HepG2 (cell line): ENCODE results near the gene IPO13. TPM values are rescaled to one million over a fixed set of nuclear protein-coding genes. Genes with fewer than 3 reads are reported as not detected.

Experiments
- ATAC-seq: fragments of 200-7000 bp; cut with Tn5 transposase; 3 replicates; pipeline ENCODE4 v1.9.1; 2020; ENCODE audit warnings: mild to moderate bottlenecking, moderate library complexity
- BruUV-seq: library from RNA; stranded (reverse); fragments of 400-500 nt; replicated peaks from 2 replicates; lab custom pipeline; 2021; lab: Mats Ljungman, UMichigan
- CTCF ChIA-PET: fragments of 300-600 bp; formaldehyde crosslinking; extraction: SDS; loops from one replicate; lab custom pipeline; 2021; ENCODE audit warnings: low total read pairs, inconsistent platforms, low intra/inter-chr PET ratio; lab: Yijun Ruan, JAX
- POLR2A ChIA-PET: fragments of 350-600 bp; sonication (Branson Sonifier 250); formaldehyde crosslinking; loops from one replicate; lab custom pipeline; 2020; ENCODE audit warnings: antibody characterized with exemption, inconsistent platforms; lab: Yijun Ruan, JAX
- DNase-seq: peaks from one replicate; pipeline ENCODE4 v3.0.0-alpha.2; 2015; ENCODE audit warnings: low spot score
- FAIRE-seq: peaks from 3 replicates; lab custom pipeline; 2011; peaks lifted over from hg19 to GRCh38; lab: Jason Lieb, UNC
- H2AFZ ChIP-seq: one replicate; pipeline ENCODE4 v1.6.1; 2011; ENCODE audit warnings: low read length, inconsistent platforms
- H3K27ac ChIP-seq: fragments of 300-600 bp; 3 replicates; pipeline ENCODE4 v1.8.0; 2011; ENCODE audit warnings: mixed run types, mild to moderate bottlenecking, mixed read lengths, low read length, inconsistent platforms; ENCODE audit not compliant: insufficient read depth; ENCODE audit errors: extremely low read length
- H3K27me3 ChIP-seq, 2 experiments: fragments of 200-600 bp in 1 of 2; 2 replicates in 1 of 2; 3 replicates in 1 of 2; pipeline versions ENCODE4 v1.6.0 to v1.8.0; 2011; ENCODE audit warnings: low read length in 2 of 2, mild to moderate bottlenecking in 2 of 2, moderate library complexity in 2 of 2, inconsistent platforms in 1 of 2; ENCODE audit not compliant: insufficient read depth in 2 of 2, control insufficient read depth in 1 of 2
- H3K36me3 ChIP-seq, 2 experiments: fragments of 200-600 bp in 1 of 2; replicated peaks in 1 of 2; 2 replicates in 1 of 2; 3 replicates in 1 of 2; pipeline versions ENCODE4 v1.5.1 to v1.8.0; 2011; ENCODE audit warnings: low read length in 2 of 2, inconsistent platforms in 1 of 2; ENCODE audit not compliant: insufficient read depth in 2 of 2, control insufficient read depth in 1 of 2
- H3K4me1 ChIP-seq: 2 replicates; pipeline ENCODE4 v1.5.1; 2012; ENCODE audit warnings: low read length, inconsistent platforms; ENCODE audit not compliant: insufficient read depth
- H3K4me2 ChIP-seq: 2 replicates; pipeline ENCODE4 v1.6.0; 2011; ENCODE audit warnings: low read depth, low read length, inconsistent platforms
- H3K4me3 ChIP-seq, 3 experiments: fragments of 200-600 bp in 1 of 3; sonication (generic), shearing (Covaris generic) in 1 of 3; replicated peaks in 1 of 3; 2 replicates each; pipeline ENCODE4 v1.5.1; 2011 to 2016; ENCODE audit warnings: low read length in 3 of 3, inconsistent platforms in 2 of 3, low read depth in 2 of 3, mild to moderate bottlenecking in 2 of 3, control low read depth in 1 of 3, mixed read lengths in 1 of 3; ENCODE audit not compliant: insufficient read depth in 1 of 3
- H3K79me2 ChIP-seq: one replicate; pipeline ENCODE4 v1.6.1; 2011; ENCODE audit warnings: low read length, inconsistent platforms; ENCODE audit not compliant: insufficient read depth
- H3K9ac ChIP-seq: 2 replicates; pipeline ENCODE4 v1.6.0; 2011; ENCODE audit warnings: mild to moderate bottlenecking, low read depth, low read length, inconsistent platforms; ENCODE audit not compliant: insufficient read depth
- H3K9me3 ChIP-seq: 2 replicates; pipeline ENCODE4 v1.5.1; 2012; ENCODE audit warnings: mild to moderate bottlenecking, low read length
- H4K20me1 ChIP-seq: 2 replicates; pipeline ENCODE4 v1.6.0; 2011; ENCODE audit warnings: inconsistent platforms, mild to moderate bottlenecking, low read length, moderate library complexity; ENCODE audit not compliant: insufficient read depth
- AGO2 ChIP-seq: fragments of 200-400 bp; formaldehyde crosslinking; optimal IDR thresholded peaks from 2 replicates; pipeline ENCODE3; 2017; ENCODE audit warnings: mild to moderate bottlenecking, low read depth, low read length, moderate library complexity
- ATF7 ChIP-seq, 2 experiments: fragments of 450-650 bp in 1 of 2; sonication (generic) in 1 of 2; formaldehyde crosslinking in 1 of 2; IDR thresholded peaks; 2 replicates each; pipeline versions ENCODE4 v1.4.0 to v1.6.1; 2016 to 2020; ENCODE audit warnings: antibody characterized with exemption in 1 of 2, mild to moderate bottlenecking in 1 of 2, missing genetic modification reagents in 1 of 2
- CHD4 ChIP-seq: fragments of 200-600 bp; sonication (generic); IDR thresholded peaks from 2 replicates; pipeline ENCODE4 v1.7.0; 2017; ENCODE audit warnings: mild to moderate bottlenecking, low read length, borderline replicate concordance
- FIP1L1 ChIP-seq: fragments of 200-400 bp; formaldehyde crosslinking; IDR thresholded peaks from 2 replicates; pipeline ENCODE4 v1.6.1; 2018; ENCODE audit warnings: low read depth, mild to moderate bottlenecking, low read length, moderate library complexity, borderline replicate concordance; ENCODE audit not compliant: insufficient read depth
- GATAD1 ChIP-seq: IDR thresholded peaks from 2 replicates; pipeline ENCODE4 v1.6.1; 2016; ENCODE audit warnings: missing genetic modification reagents, missing compliant biosample characterization
- HNRNPL ChIP-seq: fragments of 200-400 bp; formaldehyde crosslinking; IDR thresholded peaks from 2 replicates; pipeline ENCODE4 v1.6.1; 2017; ENCODE audit warnings: mild to moderate bottlenecking, low read depth, low read length
- ISL2 ChIP-seq: sonication (generic); formaldehyde crosslinking; IDR thresholded peaks from 2 replicates; pipeline ENCODE4 v1.5.0; 2020; ENCODE audit warnings: missing genetic modification reagents
- KAT2B ChIP-seq: fragments of 150-350 bp; IDR thresholded peaks from 2 replicates; pipeline ENCODE4 v1.6.1; 2014; ENCODE audit warnings: low read depth, low read length, borderline replicate concordance
- KDM4B ChIP-seq: sonication (generic); formaldehyde crosslinking; IDR thresholded peaks from 2 replicates; pipeline ENCODE4 v1.4.0; 2020; ENCODE audit warnings: missing genetic modification reagents
- KMT2A ChIP-seq: sonication (generic); formaldehyde crosslinking; IDR thresholded peaks from 2 replicates; pipeline ENCODE4 v1.4.0; 2020; ENCODE audit warnings: missing genetic modification reagents
- NR2F1 ChIP-seq, 2 experiments: fragments of 450-650 bp in 1 of 2; formaldehyde crosslinking in 1 of 2; IDR thresholded peaks; 2 replicates each; pipeline versions ENCODE4 v1.5.0 to v1.6.1; 2016 to 2020; ENCODE audit warnings: mild to moderate bottlenecking in 1 of 2, missing compliant biosample characterization in 1 of 2, missing genetic modification reagents in 1 of 2, moderate library complexity in 1 of 2
- ZNF335 ChIP-seq: sonication (generic); formaldehyde crosslinking; IDR thresholded peaks from 2 replicates; pipeline ENCODE4 v1.4.0; 2020; ENCODE audit warnings: missing genetic modification reagents
- ZNF556 ChIP-seq: sonication (generic); formaldehyde crosslinking; IDR thresholded peaks from 2 replicates; pipeline ENCODE4 v1.4.0; 2020; ENCODE audit warnings: mild to moderate bottlenecking, missing genetic modification reagents, borderline replicate concordance
- ZNF687 ChIP-seq: sonication (generic); formaldehyde crosslinking; IDR thresholded peaks from 2 replicates; pipeline ENCODE4 v1.5.1; 2020; ENCODE audit warnings: mild to moderate bottlenecking, missing genetic modification reagents, moderate library complexity
- ZNF720 ChIP-seq: sonication (generic); formaldehyde crosslinking; IDR thresholded peaks from 2 replicates; pipeline ENCODE4 v1.4.0; 2020; ENCODE audit warnings: missing genetic modification reagents
- ZNF773 ChIP-seq: sonication (generic); formaldehyde crosslinking; IDR thresholded peaks from 2 replicates; pipeline ENCODE4 v1.4.0; 2020; ENCODE audit warnings: missing genetic modification reagents, borderline replicate concordance
- ZSCAN9 ChIP-seq: IDR thresholded peaks from 2 replicates; pipeline ENCODE4 v1.6.1; 2016; ENCODE audit warnings: borderline replicate concordance
- WGBS: methylation state at CpG from one replicate; pipeline ENCODE4 v1.1.6; 2017; ENCODE audit warnings: low lambda C conversion rate; 5-methylcytosine and 5-hydroxymethylcytosine counted together
- in situ Hi-C: cut with HindIII; loops from 2 replicates; pipeline ENCODE4 v1.10.0; 2017; ENCODE audit warnings: low pct_unique_long_range_greater_than_20kb; ENCODE audit not compliant: extremely low pct_ligation_motif_present
- intact Hi-C: fragments of 100-400 bp; cut with micrococcal nuclease; formaldehyde crosslinking; loops from one replicate; pipeline ENCODE4 v1.10.0; 2022; ENCODE audit not compliant: unreplicated experiment
- polyA plus RNA-seq, 8 experiments: library from polyadenylated mRNA; depleted of rRNA in 3 of 8; stranded (reverse) in 7 of 8; unstranded in 1 of 8; fragments of >200 nt; fragmentation: Illumina TruSeq in 4 of 8; extraction: Trizol in 4 of 8; gene quantifications; 2 replicates each; pipeline versions ENCODE4 v1.2.1 to v1.2.3, GENCODE V29; 2011 to 2016; ENCODE audit warnings: low read depth in 4 of 8, missing spikeins in 1 of 8, mixed read lengths in 1 of 8; ENCODE audit not compliant: insufficient read depth in 1 of 8
- total RNA-seq, 5 experiments: library from RNA; depleted of rRNA; stranded (reverse); fragments of >200 nt; fragmentation: Illumina TruSeq; extraction: Trizol; gene quantifications; 2 replicates each; pipeline ENCODE4 v1.2.3, GENCODE V29; 2016; ENCODE audit warnings: low read depth in 1 of 5

Gene IPO13
- total and polyA plus RNA-seq, 2 of the 13 experiments (the other 11 are each of a cell fraction or from before 2014, with no cell fraction given), result 12.9 to 15.6 TPM

- CTCF ChIA-PET, result no interaction called here
Measured at GRCh38 chr1:44012404-44012803, 65.7 kb downstream of the IPO13 start.

GRCh38 chr1:44012941-44013609 is 66.3 kb downstream of the IPO13 start:
- Histone ChIP-seq H3K9me3 (no peaks in the 10 kb centered on the region), H3K27ac (no peak overlapping the region), H3K4me2 (no peak overlapping the region), H3K4me1 (peaks cover 66% of the 10 kb centered on the region), H3K79me2 (no peaks in the 10 kb centered on the region), H3K36me3 (no peaks in the 10 kb centered on the region; a peak in 1 of 5 replicates), H3K27me3 (no peaks in the 10 kb centered on the region), H3K4me3 (no peak overlapping the region), H4K20me1 (no peaks in the 10 kb centered on the region), H3K9ac (no peak overlapping the region), H2AFZ (no peak overlapping the region)
- CTCF ChIA-PET, result no interaction called here
- TF ChIP-seq HNRNPL, result peak; percentile 79; the same call in 1 of the 2 replicates
- peak; percentile 30 for TF ChIP-seq AGO2
- TF ChIP-seq ZNF687 (CRISPR knock-in tag), result peak; percentile 25; the same call in 1 of the 2 replicates
- no peak for TF ChIP-seq KMT2A (CRISPR knock-in tag)
- FAIRE-seq (no peak), ATAC-seq (no peak), DNase-seq (no peak)
- POLR2A ChIA-PET, result interaction anchor here (4.1 kb wide), 1 partner anchor 18 kb away, joined by 32 read pairs; the partner anchor contains the start of gene SLC6A9
- BruUV-seq, result no TSS peak
- in situ Hi-C loops, result no loop called here
- intact Hi-C loops, result no loop called here
- 56% methylated on average over 2 of the region's 13 CpGs for WGBS

More at GRCh38 chr1:44012404-44012803, 65.7 kb downstream of the IPO13 start:
- no peaks in the 10 kb centered on the region for H3K9me3 ChIP-seq
- no TSS peak for BruUV-seq
- no peak overlapping the region for H3K4me2 ChIP-seq
- POLR2A ChIA-PET, result interaction anchor here (4.1 kb wide), 1 partner anchor 18 kb away, joined by 32 read pairs; the partner anchor contains the start of gene SLC6A9
- no peaks in the 10 kb centered on the region; a peak in 2 of 5 replicates for H3K36me3 ChIP-seq
- no peaks in the 10 kb centered on the region for H3K79me2 ChIP-seq
- no peaks in the 10 kb centered on the region for H3K27me3 ChIP-seq
- peaks cover 66% of the 10 kb centered on the region for H3K4me1 ChIP-seq
- TF ChIP-seq FIP1L1 (no peak), GATAD1 (CRISPR knock-in tag) (no peak), ZNF773 (CRISPR knock-in tag) (no peak), NR2F1 (CRISPR knock-in tag; IDR thresholded peaks at IDR 0.05) (no peak), ISL2 (CRISPR knock-in tag) (no peak), KDM4B (no peak), ZNF720 (no peak), KAT2B (no peak), ATF7 (IDR thresholded peaks at IDR 0.05) (no peak), ATF7 (CRISPR knock-in tag; IDR thresholded peaks at IDR 0.05) (no peak), ZNF556 (CRISPR knock-in tag) (no peak), CHD4 (no peak), ZSCAN9 (CRISPR knock-in tag) (no peak), ZNF335 (CRISPR knock-in tag) (no peak)
- TF ChIP-seq, all 625 proteins: peak for 0
- no peak overlapping the region for H3K9ac ChIP-seq
- intact Hi-C loops (no loop called here), in situ Hi-C loops (no loop called here)
- H2AFZ ChIP-seq, result no peak overlapping the region
- no peak overlapping the region for H3K27ac ChIP-seq
- ATAC-seq, result no peak
- FAIRE-seq, result no peak
- WGBS, result 80% methylated on average over 2 of the region's 2 CpGs
- H4K20me1 ChIP-seq, result no peaks in the 10 kb centered on the region
- H3K4me3 ChIP-seq, result no peak overlapping the region
- DNase-seq, result no peak
